HG03565 (cell line): Measurements from ENCODE around the gene CFAP107.
"Not testable (repeated sequence)": the region's sequence is repeated elsewhere in the genome, so short reads cannot be mapped to it uniquely, and the experiment has no call there.

Experiments used
- ATAC-seq: cut with Tn5 transposase; IDR thresholded peaks from one replicate; pipeline ENCODE4 v1.9.1; 2021; ENCODE audit warnings: mild to moderate bottlenecking, moderate library complexity; ENCODE audit not compliant: unreplicated experiment

The CFAP107 gene

GRCh38 chr1:12745992-12746323 lies at the start of gene CFAP107:
CFAP107 (plus strand) TSS chr1:12746200; CDS start chr1:12746431, 231 bp downstream.
- ATAC-seq, result no peak

GRCh38 chr1:12696658-12697057 lies 49.3 kb upstream of the CFAP107 start:
- ATAC-seq, result no peak

- ATAC-seq, result no peak
These were observed 48.6 kb upstream of the CFAP107 start for GRCh38 chr1:12697397-12697796.

- no peak for ATAC-seq
These were observed 42.1 kb upstream of the CFAP107 start for GRCh38 chr1:12703821-12704451.

GRCh38 chr1:12706061-12706460 lies 39.9 kb upstream of the CFAP107 start:
- no peak for ATAC-seq

GRCh38 chr1:12708396-12709090 lies 37.5 kb upstream of the CFAP107 start:
- ATAC-seq, result no peak

GRCh38 chr1:12709091-12709491 lies 36.9 kb upstream of the CFAP107 start:
- no peak for ATAC-seq

- no peak for ATAC-seq
These were observed 36.3 kb upstream of the CFAP107 start for GRCh38 chr1:12709696-12710095.

GRCh38 chr1:12711536-12711935 lies 34.5 kb upstream of the CFAP107 start:
- no peak for ATAC-seq

- no peak for ATAC-seq
These were observed 33.9 kb upstream of the CFAP107 start for GRCh38 chr1:12712076-12712475.

GRCh38 chr1:12712929-12713328 lies 33.1 kb upstream of the CFAP107 start:
- ATAC-seq, result no peak

- not testable (repeated sequence) for ATAC-seq
These were observed 32.3 kb upstream of the CFAP107 start for GRCh38 chr1:12713651-12714050.

- ATAC-seq, result no peak
These were observed 31.1 kb upstream of the CFAP107 start for GRCh38 chr1:12714710-12715475.

GRCh38 chr1:12715896-12716437 lies 30.0 kb upstream of the CFAP107 start, which contains the start of gene AADACL3:
AADACL3 (plus strand) TSS chr1:12716110; CDS start chr1:12716177, 67 bp downstream.
- no peak for ATAC-seq

GRCh38 chr1:12717301-12717838 lies 28.6 kb upstream of the CFAP107 start:
- ATAC-seq, result no peak

- no peak for ATAC-seq
These were observed 23.4 kb upstream of the CFAP107 start for GRCh38 chr1:12722626-12723025.

GRCh38 chr1:12728391-12728790 lies 17.6 kb upstream of the CFAP107 start:
- ATAC-seq, result no peak

GRCh38 chr1:12730156-12730555 lies 15.8 kb upstream of the CFAP107 start:
- no peak for ATAC-seq

GRCh38 chr1:12731084-12731483 lies 14.9 kb upstream of the CFAP107 start:
- not testable (repeated sequence) for ATAC-seq

- no peak for ATAC-seq
These were observed 11.3 kb upstream of the CFAP107 start for GRCh38 chr1:12734651-12735050.

GRCh38 chr1:12738934-12739333 lies 7.1 kb upstream of the CFAP107 start:
- ATAC-seq, result no peak
